Activated naive CD8-positive, alpha-beta T cell (primary cell): ENCODE data around the gene THBS1.

Experiments
- H3K27ac Mint-ChIP-seq: one replicate; pipeline ENCODE4 v1.8.0; 2021; ENCODE audit warnings: mixed read lengths
- H3K27me3 Mint-ChIP-seq: one replicate; pipeline ENCODE4 v1.8.0; 2021; ENCODE audit warnings: mixed read lengths
- H3K36me3 Mint-ChIP-seq: one replicate; pipeline ENCODE4 v1.8.0; 2021; ENCODE audit warnings: mixed read lengths
- H3K4me1 Mint-ChIP-seq: one replicate; pipeline ENCODE4 v1.8.0; 2021; ENCODE audit warnings: low read depth, mixed read lengths
- H3K4me3 Mint-ChIP-seq: one replicate; pipeline ENCODE4 v1.8.0; 2021; ENCODE audit warnings: mild to moderate bottlenecking, mixed read lengths
- H3K9me3 Mint-ChIP-seq: one replicate; pipeline ENCODE4 v1.8.0; 2021; ENCODE audit warnings: low read depth, mixed read lengths

THBS1 gene

DNA sequence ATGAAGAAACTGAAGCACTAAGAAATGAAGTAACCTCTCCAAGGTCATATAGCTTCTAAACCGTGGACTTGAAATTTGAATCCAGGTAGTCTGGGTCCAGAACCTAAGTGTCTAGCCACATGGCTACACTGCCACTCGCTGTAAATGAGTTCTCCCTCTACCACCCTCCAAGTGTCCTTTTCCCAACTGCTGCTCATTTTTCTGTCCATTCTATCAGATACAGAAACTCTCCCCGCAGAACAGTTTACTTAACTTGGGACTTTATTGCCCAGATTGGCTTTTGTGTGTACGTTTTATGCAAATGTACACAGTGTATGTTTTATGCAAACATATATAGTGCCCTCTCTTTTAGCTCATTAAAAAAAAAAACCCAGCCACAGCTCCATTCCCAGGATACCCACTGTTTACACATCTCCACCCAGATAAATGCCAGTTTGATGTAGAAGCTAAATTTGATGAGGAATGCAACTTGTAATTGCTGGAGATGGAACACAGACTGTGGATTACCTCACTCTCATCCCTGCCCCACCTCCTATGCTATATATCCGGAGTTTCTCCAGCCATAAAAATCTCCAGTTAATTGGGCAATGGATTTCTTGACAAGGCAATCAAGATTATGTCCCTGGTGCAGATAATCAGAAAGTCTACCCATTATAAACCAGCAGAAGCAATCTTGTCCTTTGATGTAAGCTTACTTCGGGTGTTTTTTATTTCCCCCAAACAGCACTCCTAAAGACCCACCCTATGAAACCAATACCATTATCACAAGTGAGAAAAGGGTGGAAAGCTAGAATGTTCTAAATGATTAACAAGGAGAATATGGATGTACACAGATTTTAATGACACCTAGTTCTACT is 42.0 kb downstream of the THBS1 start:
- H3K27me3 Mint-ChIP-seq: no peaks in the 10 kb centered on the region
- peak overlapping the region; percentile 36 for H3K4me3 Mint-ChIP-seq
- peak overlapping the region; percentile 41 for H3K27ac Mint-ChIP-seq
- peaks cover 12% of the 10 kb centered on the region for H3K36me3 Mint-ChIP-seq
- H3K4me1 Mint-ChIP-seq: peaks cover 50% of the 10 kb centered on the region
- peaks cover 8% of the 10 kb centered on the region for H3K9me3 Mint-ChIP-seq

DNA sequence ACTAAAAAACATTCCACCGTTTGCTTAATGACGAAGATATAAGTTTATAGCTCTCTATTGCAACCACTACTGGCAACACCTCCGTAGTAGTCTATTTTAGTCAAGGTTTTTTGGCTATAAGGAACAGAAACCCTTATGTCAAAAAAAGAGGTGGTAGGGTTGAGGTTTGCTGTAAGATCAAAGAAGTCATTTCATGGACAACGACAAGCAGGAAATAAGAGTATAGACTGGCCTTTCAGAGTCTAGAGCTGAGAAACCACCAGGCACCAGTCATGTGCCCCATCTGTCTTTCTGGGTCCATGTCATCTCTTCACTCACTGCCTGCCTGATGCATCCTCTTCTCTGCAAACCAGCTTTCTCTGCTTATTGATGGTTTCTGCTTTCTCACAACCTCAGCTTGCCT is 42.7 kb downstream of the THBS1 start:
- peak overlapping the region; percentile 93 for H3K27ac Mint-ChIP-seq
- H3K4me3 Mint-ChIP-seq: peak overlapping the region; percentile 36
- peaks cover 54% of the 10 kb centered on the region for H3K4me1 Mint-ChIP-seq
- no peaks in the 10 kb centered on the region for H3K27me3 Mint-ChIP-seq
- peaks cover 8% of the 10 kb centered on the region for H3K9me3 Mint-ChIP-seq
- H3K36me3 Mint-ChIP-seq: peaks cover 12% of the 10 kb centered on the region

DNA sequence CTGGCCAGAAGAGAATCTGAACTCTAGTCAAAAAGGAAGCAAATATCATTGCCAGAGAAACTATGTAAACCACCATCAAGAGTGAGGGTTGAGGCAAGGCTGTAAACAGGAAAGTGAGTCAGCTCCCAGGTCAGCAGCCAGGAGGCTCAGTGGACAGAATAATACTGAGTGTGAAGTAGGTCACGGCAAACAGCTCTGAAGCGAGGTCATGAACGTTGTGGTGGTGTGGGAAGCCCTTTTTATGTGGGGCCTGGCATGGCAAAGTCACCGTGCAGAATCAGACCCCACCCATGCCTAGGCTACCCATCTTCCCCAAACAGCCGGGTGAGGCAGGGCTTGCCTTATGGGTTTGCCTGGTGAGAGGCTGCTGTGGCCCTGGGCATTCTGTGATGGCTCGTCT is 43.9 kb downstream of the THBS1 start:
- peaks cover 3% of the 10 kb centered on the region for H3K9me3 Mint-ChIP-seq
- H3K27ac Mint-ChIP-seq: peak overlapping the region; percentile 93
- H3K36me3 Mint-ChIP-seq: peaks cover 8% of the 10 kb centered on the region
- peaks cover 66% of the 10 kb centered on the region for H3K4me1 Mint-ChIP-seq
- no peaks in the 10 kb centered on the region for H3K27me3 Mint-ChIP-seq
- peak overlapping the region; percentile 75 for H3K4me3 Mint-ChIP-seq

DNA sequence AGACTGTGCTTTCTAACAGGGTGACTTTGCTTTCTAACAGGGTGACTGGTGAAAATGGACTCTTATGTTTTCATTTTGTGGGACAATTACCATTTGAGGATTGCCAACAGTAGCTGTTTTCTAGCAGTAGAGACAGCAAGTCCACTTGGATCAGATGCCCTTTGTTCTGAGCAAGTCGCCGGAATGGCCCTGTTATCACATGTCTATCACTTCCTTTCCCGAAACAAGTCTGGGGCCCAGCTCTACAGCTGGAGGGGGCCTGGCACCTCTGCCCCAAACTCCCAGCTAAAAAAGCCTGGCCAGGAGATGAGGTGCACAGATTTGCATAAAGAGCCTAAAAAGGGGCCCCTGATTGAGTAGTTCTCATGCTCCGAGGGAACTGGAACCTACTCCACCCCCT is 44.6 kb downstream of the THBS1 start:
- peaks cover 5% of the 10 kb centered on the region for H3K36me3 Mint-ChIP-seq
- H3K9me3 Mint-ChIP-seq: no peaks in the 10 kb centered on the region
- peak overlapping the region; percentile 75 for H3K4me3 Mint-ChIP-seq
- peak overlapping the region; percentile 93 for H3K27ac Mint-ChIP-seq
- H3K27me3 Mint-ChIP-seq: no peaks in the 10 kb centered on the region
- H3K4me1 Mint-ChIP-seq: peaks cover 73% of the 10 kb centered on the region

DNA sequence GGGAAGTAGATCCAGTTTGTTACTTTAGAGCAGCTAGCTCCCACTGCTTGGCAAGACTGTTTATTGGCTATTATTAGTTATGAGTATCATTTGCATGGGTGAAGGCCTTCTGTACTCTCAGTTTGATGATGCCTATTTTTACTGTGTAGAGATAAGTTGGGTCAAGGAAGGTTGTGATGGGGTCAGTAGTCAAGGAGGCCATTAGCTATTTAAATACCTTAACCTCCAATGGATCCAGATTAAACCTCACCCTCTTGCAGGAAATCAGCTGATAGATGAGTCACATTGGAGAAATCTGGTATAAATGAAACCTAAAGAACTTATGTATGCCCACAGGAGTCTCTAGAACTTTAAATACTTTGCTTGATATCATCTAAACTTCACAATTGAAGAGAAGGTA is 45.0 kb downstream of the THBS1 start:
- peak overlapping the region; percentile 18 for H3K4me3 Mint-ChIP-seq
- H3K36me3 Mint-ChIP-seq: peaks cover 5% of the 10 kb centered on the region
- no peaks in the 10 kb centered on the region for H3K27me3 Mint-ChIP-seq
- peak overlapping the region; percentile 93 for H3K27ac Mint-ChIP-seq
- peaks cover 77% of the 10 kb centered on the region for H3K4me1 Mint-ChIP-seq
- H3K9me3 Mint-ChIP-seq: no peaks in the 10 kb centered on the region

DNA sequence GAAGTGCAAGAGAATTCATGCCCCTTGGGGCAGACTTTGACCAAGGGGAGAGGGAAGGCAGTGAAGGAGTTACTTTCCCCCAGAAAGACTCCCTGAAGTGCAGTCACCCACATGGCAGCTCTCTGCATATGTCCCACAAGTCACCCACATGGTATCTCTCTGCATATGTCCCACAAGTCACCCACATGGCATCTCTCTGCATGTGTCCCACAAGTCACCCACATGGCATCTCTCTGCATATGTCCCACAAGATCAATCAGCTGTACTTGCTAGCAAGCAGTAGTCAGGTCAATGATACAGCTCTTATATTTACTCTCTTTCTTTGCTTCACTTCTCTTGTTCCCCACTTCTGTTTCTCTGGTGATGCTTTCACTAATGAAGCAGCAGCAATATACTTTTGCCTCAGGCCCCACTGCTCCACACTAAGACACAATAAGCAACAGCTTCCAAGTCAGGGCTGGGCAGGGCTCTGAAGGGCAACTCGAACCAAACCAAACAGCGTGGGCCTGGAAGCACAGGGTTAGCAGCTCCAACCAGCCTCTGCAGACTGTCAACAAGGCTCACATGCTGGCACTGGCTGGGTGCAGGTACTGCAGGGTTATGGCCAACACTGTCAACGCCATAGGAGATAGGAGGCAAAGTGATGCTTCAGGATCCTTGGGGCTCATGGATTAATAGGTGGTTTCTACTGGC is 46.7 kb downstream of the THBS1 start:
- H3K4me1 Mint-ChIP-seq: peaks cover 85% of the 10 kb centered on the region
- no peak overlapping the region for H3K27ac Mint-ChIP-seq
- H3K9me3 Mint-ChIP-seq: no peaks in the 10 kb centered on the region
- no peak overlapping the region for H3K4me3 Mint-ChIP-seq
- H3K27me3 Mint-ChIP-seq: no peaks in the 10 kb centered on the region
- peaks cover 5% of the 10 kb centered on the region for H3K36me3 Mint-ChIP-seq

DNA sequence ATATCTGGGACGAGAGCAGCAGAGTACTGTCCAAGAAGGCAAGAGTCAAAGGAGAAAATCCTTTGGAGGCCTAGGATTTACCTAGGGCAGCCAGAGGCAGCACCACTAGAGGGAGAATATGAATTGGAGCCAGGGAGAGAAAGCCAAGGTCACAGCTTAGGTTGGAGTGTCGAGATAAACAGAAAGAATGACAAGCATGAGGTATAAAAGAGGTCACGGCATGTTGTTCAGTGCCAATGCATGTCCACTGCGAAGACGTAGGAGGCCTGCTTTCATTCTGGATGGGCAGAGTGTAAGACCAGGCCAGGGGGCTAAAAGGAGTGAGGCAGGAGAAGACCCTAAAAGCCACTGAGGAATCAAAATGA is 47.2 kb downstream of the THBS1 start:
- Mint-ChIP-seq H3K36me3 (peaks cover 5% of the 10 kb centered on the region), H3K27me3 (no peaks in the 10 kb centered on the region), H3K4me1 (peaks cover 79% of the 10 kb centered on the region), H3K9me3 (no peaks in the 10 kb centered on the region), H3K4me3 (no peak overlapping the region), H3K27ac (no peak overlapping the region)

DNA sequence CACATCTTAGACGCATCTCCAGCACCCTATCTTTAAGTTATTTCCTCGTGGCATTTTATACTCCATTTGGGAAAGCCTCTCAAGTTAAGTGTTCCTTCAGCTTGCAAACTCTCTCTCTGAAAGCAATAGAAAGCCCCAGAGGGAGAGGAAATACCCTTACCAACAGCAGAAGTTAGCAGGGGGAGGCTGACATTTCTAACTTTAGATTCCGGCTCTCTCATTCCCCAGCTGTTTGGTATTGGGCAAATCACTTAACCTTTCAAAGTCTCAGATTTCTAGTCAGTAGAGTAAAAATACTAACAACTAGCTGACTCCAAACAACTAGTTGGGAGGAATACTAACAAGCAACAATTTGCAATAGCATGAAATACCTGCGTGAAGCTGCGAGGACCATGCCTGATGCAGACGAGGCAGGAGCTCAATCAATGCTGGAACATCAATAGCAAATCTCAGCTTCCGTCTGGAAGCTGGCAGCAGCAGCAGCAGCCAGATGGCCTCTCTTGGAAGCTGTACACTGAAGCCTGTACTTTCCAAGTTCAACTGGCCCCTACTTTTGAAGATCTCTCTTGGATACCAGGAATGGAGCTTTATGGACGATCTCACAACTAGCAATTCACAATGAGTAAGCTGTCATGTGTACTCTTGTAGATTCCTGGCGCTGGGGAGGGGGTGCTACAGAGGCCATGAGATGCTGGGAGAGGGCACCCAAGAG is 47.8 kb downstream of the THBS1 start:
- no peaks in the 10 kb centered on the region for H3K27me3 Mint-ChIP-seq
- H3K36me3 Mint-ChIP-seq: peaks cover 5% of the 10 kb centered on the region
- H3K27ac Mint-ChIP-seq: peak overlapping the region; percentile 74
- no peaks in the 10 kb centered on the region for H3K9me3 Mint-ChIP-seq
- H3K4me1 Mint-ChIP-seq: peaks cover 74% of the 10 kb centered on the region
- H3K4me3 Mint-ChIP-seq: peak overlapping the region; percentile 49

DNA sequence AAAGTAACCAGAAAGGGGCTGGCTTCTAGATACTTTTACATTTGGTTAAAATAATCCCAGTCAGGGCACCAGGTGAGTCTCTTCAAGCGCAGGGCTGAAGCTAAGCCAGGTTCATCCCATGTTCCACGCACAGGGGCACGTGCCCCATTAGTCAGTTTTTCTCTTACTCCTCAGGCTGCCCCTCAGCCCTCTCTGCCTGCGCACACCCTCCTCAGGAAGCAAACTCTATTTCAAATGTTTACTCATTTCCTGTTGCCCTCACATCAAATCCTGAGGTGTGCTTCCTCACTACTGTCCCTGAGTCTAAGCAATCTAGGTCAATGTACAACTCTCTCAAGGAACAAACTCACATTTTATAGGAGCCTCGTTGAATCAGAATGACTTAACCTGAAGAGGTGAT is 48.5 kb downstream of the THBS1 start:
- Mint-ChIP-seq H3K4me3 (no peak overlapping the region), H3K4me1 (peaks cover 67% of the 10 kb centered on the region), H3K27me3 (no peaks in the 10 kb centered on the region), H3K36me3 (peaks cover 5% of the 10 kb centered on the region), H3K27ac (peak overlapping the region; percentile 74), H3K9me3 (no peaks in the 10 kb centered on the region)

DNA sequence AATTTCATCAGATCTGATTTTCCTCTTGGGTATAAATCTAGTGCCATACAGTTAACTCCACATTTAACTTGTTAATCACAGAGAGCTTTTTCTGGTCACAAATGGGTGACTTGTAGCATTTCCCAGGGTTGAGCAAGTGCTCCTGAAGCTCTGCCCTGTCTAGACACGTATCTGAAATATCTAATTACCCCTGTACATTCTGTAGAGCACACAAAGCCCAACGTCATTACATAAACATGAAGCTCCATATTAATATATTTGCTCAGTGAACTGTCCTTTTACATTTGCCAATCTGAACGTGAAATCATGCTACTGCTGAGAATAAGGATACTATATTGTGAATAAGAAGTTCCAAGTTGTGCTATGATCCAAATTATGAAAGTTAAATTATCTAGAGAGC is 49.0 kb downstream of the THBS1 start:
- Mint-ChIP-seq H3K36me3 (peaks cover 3% of the 10 kb centered on the region), H3K27me3 (no peaks in the 10 kb centered on the region), H3K4me1 (peaks cover 62% of the 10 kb centered on the region), H3K4me3 (no peak overlapping the region), H3K27ac (peak overlapping the region; percentile 74), H3K9me3 (no peaks in the 10 kb centered on the region)

DNA sequence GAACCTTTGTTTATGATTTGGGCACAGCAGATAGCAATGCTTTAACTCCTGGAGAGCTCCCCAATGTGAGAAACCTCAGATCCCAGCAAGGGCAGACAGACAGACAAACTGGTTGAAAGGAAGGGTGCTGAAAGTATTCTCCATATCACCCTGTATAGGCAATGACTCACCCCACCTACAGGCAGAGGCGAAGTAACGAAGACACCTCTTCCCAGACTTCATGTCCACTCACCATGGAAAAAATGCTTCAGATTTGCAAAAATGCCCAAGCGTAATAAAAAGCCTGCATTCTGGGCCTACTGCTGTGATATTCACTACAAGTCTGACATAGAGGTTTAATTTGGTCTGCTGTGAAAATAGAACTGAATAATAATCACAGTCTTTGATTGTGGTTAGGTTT is 50.5 kb downstream of the THBS1 start:
- H3K27me3 Mint-ChIP-seq: no peaks in the 10 kb centered on the region
- H3K9me3 Mint-ChIP-seq: no peaks in the 10 kb centered on the region
- H3K4me3 Mint-ChIP-seq: peak overlapping the region; percentile 44
- H3K27ac Mint-ChIP-seq: peak overlapping the region; percentile 86
- no peaks in the 10 kb centered on the region for H3K36me3 Mint-ChIP-seq
- peaks cover 47% of the 10 kb centered on the region for H3K4me1 Mint-ChIP-seq

DNA sequence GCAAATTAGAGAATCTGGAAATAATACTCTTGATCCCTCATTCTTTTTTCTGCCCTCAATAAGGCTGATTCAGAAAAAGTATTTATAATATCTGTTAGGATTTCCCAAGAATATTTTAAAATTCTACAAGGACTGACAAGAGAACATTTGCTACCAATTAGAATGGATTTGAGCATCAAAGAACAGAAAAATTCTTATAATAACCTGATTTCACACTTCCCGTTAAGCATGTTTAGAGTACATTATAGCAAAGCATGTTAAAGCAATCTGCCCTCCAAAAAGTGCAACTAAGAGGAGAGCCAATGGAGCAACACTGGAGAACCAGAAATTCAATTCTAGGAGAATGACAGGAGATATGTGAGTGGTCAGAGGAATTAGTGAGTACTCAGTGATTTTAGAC is 57.2 kb downstream of the THBS1 start:
- Mint-ChIP-seq H3K27me3 (peaks cover 3% of the 10 kb centered on the region), H3K4me3 (no peak overlapping the region), H3K9me3 (no peaks in the 10 kb centered on the region), H3K27ac (no peak overlapping the region), H3K4me1 (peaks cover 13% of the 10 kb centered on the region), H3K36me3 (no peaks in the 10 kb centered on the region)

DNA sequence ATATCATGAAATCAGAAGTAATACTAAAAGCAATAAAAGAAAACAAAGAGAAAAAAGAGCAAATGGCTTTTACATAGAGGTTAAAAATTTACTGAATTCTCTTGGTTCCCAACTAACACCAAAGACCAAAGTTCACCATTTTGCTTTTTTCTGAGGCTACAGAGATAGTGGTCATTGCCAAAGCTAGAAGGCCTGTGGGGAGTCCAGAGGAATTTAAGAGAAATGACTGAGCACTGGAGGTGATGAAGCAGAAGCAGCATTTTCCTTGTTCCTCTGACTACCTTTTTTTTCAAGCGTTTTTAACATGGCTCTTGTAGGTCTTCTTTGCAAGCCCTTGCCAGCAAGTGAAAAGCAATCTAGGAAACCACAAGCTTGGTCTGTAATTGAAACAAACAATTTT is 58.2 kb downstream of the THBS1 start:
- H3K27ac Mint-ChIP-seq: no peak overlapping the region
- H3K9me3 Mint-ChIP-seq: no peaks in the 10 kb centered on the region
- H3K4me3 Mint-ChIP-seq: no peak overlapping the region
- H3K36me3 Mint-ChIP-seq: no peaks in the 10 kb centered on the region
- H3K27me3 Mint-ChIP-seq: peaks cover 3% of the 10 kb centered on the region
- H3K4me1 Mint-ChIP-seq: peaks cover 17% of the 10 kb centered on the region

DNA sequence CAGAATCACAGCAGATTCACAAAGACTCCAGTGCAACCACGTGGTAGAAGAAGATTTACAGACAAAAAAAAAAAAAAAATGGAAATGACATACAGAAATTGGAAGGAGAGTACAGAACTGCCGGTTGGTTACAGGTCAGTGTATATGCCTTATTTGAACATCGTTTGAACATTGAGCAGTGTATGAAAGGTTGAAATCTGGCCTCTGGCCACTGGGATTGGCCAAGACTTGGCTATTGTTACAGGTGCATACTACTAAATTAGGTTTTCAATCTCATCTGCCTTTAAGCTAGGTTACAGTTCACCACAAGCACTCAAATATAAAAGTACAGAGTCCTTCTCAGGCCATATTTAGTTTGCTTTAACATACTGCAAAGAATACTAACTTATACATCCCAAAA is 59.8 kb downstream of the THBS1 start:
- peaks cover 3% of the 10 kb centered on the region for H3K27me3 Mint-ChIP-seq
- no peak overlapping the region for H3K27ac Mint-ChIP-seq
- H3K4me1 Mint-ChIP-seq: peaks cover 20% of the 10 kb centered on the region
- no peaks in the 10 kb centered on the region for H3K9me3 Mint-ChIP-seq
- H3K4me3 Mint-ChIP-seq: no peak overlapping the region
- H3K36me3 Mint-ChIP-seq: no peaks in the 10 kb centered on the region

DNA sequence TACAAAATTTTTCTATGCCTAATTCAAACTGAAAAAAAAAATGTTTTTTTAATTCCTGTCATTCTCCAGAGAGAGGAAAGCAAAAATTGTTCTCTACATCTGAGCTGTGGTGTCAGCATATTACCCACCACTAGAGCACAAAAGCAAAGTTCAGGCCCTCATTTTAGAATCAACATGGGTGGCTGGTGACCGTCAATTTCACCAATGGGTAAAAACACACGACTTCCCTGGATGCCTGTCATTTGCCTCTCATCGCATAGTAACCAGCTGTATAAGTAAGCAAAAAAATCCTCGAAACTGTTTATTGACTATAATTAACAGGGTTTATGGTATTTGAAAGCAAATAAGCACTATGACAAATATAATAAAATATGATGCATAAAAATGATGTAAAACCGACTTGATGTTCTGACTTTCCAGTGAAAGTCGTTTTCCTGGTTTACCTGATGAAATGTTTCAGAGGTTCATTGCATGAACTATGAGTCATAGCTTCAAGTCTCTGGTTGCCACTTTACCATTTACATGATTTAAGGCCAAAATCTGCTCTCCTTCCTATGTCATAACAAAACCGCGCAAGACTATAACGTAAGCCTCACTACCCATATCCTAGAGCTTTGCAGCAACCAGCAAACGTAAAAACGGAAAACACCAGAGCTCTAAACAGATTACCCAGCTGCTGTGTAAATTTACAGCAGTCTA is 60.5 kb downstream of the THBS1 start:
- H3K4me1 Mint-ChIP-seq: peaks cover 20% of the 10 kb centered on the region
- no peak overlapping the region for H3K27ac Mint-ChIP-seq
- no peaks in the 10 kb centered on the region for H3K36me3 Mint-ChIP-seq
- H3K4me3 Mint-ChIP-seq: no peak overlapping the region
- H3K27me3 Mint-ChIP-seq: peaks cover 3% of the 10 kb centered on the region
- H3K9me3 Mint-ChIP-seq: no peaks in the 10 kb centered on the region
